GM12874 (cell line): ENCODE data around the gene LHFPL2.

ENCODE experiments used
- CTCF ChIP-seq: IDR thresholded peaks from 2 replicates; pipeline ENCODE4 v1.5.1; 2011; ENCODE audit warnings: low read depth, mild to moderate bottlenecking, control low read depth, low read length, moderate library complexity; ENCODE audit not compliant: insufficient read depth

Gene LHFPL2

GRCh38 chr5:78574731-78575161, 73.8 kb downstream of the LHFPL2 start:
- no peak for TF ChIP-seq CTCF

GRCh38 chr5:78574131-78574673, 74.4 kb downstream of the LHFPL2 start:
- no peak for TF ChIP-seq CTCF

DNA sequence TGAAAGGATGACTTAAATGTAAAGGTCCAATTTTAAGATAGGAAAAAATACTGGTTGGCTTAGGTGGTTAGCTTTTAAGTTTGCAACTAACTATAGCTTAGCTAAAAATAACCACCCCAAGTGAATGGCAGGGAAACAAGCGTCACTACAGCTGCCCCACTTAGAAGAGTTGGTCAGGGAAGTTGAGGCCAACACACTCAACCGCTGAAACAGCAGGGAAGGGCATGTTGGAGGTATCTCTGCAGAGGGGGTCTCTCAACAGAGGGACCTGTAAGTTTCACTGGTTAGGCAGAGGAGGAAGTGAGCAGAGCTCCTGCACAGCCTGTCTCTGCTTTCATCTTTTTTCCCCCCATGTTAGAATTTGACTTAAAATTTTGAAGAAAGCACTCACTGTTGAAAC, 75.3 kb downstream of the LHFPL2 start:
- no peak for TF ChIP-seq CTCF

DNA sequence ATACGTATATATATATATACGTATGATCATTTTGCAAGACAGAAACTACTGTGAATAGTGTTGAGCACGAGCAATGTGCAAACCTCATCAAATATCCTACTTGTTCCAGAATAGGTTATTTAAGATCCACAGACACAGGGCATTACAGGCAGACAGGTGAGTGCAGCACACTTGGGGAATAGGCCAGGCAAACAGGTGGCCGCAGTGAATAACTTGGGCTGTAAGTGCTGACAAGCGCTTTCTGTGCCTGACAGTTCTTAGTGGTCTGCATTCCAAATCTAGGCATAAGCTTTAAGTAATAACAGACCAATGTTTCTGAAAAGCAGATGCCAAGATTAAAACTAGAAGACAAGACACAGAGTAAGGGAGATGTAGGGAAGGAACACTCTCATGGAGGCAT, 77.9 kb downstream of the LHFPL2 start:
- no peak for TF ChIP-seq CTCF

GRCh38 chr5:78569441-78569840, 79.1 kb downstream of the LHFPL2 start:
- TF ChIP-seq CTCF: no peak

DNA sequence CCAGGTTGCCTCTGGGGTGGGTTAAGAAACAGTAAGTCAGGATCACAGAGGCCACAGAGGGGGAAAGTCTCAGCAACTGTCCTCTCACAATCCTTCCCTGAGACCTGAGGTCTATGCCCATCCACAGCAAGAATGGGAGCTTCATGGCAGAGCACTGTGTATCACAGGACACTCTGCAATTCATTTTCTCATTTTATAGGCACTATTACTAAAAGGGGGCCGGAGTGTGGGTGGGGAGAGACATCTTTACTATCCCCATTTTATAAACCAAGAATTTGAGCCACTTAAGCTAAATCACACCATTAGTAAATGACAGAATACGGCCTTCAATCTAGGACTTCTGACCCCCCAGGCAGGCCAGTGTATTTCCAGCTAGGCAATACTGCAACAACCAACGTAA, 79.9 kb downstream of the LHFPL2 start:
- no peak for TF ChIP-seq CTCF

DNA sequence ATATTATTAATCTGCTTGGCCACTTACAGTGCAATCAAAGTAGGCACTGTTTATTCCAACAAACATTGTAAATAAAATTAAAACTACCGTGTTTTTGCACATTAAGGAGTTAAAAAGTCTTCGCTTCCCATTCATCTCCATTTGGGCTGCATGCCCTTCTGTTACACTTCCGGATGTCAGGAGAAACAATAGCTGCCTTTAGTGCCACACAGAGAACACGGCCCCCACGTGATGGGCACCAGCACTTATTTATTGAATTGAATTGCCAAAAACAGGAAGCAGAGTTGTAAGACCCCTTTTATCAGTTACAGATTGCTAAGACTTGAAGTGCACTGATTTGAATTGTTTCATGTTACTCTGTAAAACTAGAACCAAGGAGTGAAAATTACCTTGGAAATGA, 80.4 kb downstream of the LHFPL2 start:
- TF ChIP-seq CTCF: no peak
